Sciatic nerve (tissue), 2 donors: ENCODE results near the gene TCAIM. TPM values are rescaled to one million over a fixed set of nuclear protein-coding genes. Genes with fewer than 3 reads are reported as not detected.

Source experiments
- ATAC-seq: fragments of 200-7000 bp; cut with Tn5 transposase; one replicate; pipeline ENCODE4 v1.9.1; 2020; ENCODE audit warnings: mild to moderate bottlenecking, moderate library complexity
- DNase-seq: peaks from one replicate; pipeline ENCODE4 v3.0.0-alpha.2; 2020; ENCODE audit warnings: low spot score
- intact Hi-C: fragments of 100-400 bp; cut with DNase I; formaldehyde crosslinking; loops from one replicate; pipeline ENCODE4 v1.14.2; 2022
- total RNA-seq: library from RNA; stranded (reverse); fragmentation: NEBNext Ultra II Directional; extraction: Animal tissue kit (Norgen Biotek cat#: 25700); gene quantifications from one replicate; pipeline ENCODE4 v1.2.1, GENCODE V29; 2021
- donor health status: DM: no; HTN: no; CAD: no.
- donor health status: DM: no; HTN: no; CAD: no.

Gene TCAIM, protein sequence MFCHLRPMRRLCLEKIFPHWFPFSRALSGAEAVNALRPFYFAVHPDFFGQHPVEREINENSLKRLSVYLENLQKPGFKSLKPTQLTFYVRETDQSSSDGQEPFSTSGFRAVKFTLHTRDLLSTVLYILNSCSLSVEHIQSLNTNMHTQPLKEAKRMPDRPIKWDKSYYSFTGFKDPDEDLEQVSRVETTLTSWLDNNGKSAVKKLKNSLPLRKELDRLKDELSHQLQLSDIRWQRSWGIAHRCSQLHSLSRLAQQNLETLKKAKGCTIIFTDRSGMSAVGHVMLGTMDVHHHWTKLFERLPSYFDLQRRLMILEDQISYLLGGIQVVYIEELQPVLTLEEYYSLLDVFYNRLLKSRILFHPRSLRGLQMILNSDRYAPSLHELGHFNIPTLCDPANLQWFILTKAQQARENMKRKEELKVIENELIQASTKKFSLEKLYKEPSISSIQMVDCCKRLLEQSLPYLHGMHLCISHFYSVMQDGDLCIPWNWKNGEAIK
- total RNA-seq = 35.6 TPM

DNA sequence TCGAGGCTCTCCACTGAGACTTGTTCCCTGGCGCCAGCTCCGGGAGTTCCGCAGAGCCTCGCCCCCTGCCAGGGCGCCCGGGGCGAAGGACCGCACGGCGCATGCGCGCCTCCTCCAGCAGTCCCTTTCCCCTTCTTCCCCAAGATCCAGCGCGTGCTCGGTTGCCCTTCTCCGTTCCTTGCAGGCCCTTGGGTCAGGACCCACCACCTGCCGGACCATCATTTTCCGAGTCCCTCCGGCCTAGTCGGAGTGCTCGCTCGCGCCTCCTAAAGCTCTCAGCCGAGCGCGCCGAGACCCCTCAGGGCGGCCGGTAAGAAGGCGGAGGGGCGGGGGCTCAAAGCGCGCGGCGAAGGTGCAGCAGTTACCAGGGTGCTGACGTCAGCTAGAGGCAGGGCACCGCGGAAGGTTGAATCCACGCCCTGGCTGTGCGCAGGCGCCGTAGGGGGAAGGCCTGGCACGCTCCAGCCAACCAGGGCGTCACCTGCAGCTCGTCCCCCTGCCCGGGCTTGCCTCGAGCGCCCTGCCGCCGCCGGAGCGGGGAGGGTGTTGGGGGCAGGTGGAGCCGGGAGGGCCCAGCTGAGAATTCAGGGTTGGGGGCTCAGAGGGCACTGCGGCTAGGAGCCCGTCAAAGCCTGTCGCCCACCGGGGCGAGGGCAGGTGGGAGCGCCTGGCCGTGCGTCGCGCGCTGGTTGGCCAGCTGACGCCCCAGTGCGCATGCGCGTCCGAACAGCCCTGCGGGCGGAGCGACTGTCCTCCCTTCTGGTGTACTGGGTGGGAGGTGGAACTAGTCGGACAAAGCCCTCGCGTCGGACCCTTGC lies at the start of gene TCAIM:
Gene TCAIM (plus strand): TSS at position 757 of the 818 bp plus-strand sequence. CDS start 16,017 bp downstream, outside the sequence.
- intact Hi-C loops = no loop called here
- ATAC-seq (peak; percentile 98), DNase-seq (peak; percentile 96)

DNA sequence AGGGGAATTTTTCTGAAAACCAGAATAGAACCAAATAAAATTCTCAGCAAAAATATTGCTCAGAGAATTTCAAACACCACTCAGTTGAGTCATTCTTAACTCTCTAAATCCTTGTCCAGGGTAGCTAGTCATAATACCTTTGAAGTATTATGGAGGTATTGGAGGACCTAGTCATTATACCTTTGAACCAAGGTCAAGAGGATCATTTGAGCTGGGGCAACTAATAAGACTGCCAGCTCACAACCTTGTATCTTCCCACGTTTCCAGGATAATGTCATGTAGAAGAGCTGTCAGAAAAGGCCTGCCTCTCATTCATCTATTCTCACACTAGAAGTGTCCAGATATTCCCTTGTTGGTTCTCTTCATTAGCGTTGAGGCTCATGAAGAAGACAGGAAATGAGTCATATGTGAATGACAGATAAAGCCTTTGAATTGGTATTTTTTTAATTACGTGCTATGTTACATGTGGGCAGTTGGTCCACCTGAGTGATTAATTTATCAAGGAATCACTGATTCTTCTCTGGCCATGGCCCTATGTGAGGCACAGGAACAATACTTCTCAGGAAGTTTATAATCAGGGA lies 48.6 kb upstream of the TCAIM start:
- intact Hi-C loops = no loop called here
- ATAC-seq = no peak
- DNase-seq = no peak

DNA sequence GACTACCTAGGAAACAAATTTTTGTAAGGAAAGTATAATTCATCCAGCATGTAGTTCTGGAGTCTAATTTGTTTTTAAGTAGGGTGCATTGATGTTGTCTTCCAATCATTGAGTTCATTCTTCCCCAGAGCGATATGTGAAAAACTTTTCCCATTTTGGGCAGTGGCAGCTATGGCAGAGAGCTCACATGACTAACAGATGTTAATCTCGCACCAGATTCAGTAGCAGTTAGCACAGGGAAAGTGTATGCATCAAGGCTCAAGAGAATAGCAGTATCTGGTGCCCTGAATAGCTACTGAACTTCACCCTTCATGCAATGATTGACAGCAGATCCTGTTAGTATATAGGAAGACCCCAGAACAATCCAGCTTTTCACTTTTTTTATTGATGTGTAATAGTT lies 46.3 kb upstream of the TCAIM start:
- DNase-seq (no peak), ATAC-seq (no peak)
- intact Hi-C loops = no loop called here

DNA sequence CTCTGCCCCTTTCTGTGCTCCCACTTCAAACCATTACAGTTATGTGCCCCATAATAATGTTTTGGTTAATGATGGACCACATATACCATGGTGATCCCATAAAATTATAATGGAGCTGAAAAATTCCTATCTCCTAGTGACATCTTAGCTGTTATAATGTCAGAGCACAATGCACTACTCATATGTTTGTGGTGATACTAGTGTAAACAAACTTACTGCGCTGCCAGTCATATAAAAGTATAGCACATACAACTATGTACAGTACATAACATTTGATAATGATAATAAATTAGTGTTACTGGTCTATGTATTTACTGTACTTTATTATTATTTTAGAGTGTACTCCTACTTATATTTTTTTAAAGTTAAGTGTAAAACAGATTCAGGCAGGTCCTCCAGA lies 45.6 kb upstream of the TCAIM start:
- intact Hi-C loops = no loop called here
- ATAC-seq = no peak
- no peak for DNase-seq

DNA sequence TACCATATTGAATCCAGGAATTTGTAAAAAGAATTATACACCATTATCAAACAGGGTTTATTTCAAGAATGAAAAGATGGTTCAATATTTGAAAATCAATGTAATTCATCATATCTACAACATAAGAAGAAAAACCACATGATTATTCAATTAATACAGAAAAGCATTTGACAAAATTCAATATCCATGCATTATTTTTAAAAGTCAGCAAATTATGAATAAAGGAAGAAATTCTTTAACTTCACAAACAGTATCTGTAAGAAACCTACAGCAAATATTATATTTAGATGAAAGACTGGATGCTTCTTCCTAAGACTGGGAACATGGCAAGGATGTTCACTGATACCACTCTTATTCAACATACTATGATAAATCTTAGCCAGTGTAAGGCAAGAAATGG lies 41.3 kb upstream of the TCAIM start:
- DNase-seq = no peak
- ATAC-seq = no peak

DNA sequence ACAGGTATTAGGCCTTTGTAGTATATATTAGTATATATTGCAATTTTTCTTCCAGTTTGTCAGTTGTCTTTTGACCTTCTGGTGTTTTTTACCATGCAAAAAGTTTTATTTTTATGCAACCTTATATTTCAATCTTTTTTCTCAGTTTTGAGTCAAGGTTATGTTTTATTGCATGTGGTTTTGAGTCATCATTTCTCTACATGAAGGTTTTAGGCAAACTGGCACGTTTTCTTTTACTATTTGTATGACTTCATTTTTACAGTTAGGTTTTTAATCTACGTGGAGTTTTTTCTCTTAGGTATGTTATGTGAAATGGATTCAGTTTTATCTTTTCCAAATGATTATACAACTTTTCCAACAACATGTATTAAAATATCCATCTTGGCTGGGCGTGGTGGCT lies 36.8 kb upstream of the TCAIM start:
- DNase-seq (no peak), ATAC-seq (no peak)
- intact Hi-C loops = no loop called here

More for the DNA sequence above, 41.3 kb upstream of the TCAIM start:
- intact Hi-C loops = no loop called here

DNA sequence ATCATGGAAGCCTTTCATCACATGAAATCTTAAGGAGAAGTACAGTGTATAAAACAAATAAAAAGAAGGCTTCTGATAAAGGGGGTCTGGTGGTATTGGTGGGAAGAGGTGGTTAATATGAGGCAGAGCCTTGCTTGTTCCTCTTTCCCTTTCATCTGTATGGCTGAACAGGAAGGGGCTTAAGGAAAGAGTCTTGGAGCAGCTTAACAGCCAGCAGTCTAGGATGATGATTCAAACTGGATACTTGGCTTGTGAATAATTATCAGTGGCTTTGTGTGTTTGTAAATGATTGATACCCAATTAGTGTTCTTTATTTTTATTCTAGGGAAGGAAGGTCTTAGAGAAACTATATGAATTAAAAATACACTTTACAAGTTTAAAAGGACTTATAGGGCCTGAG lies 29.1 kb upstream of the TCAIM start:
- intact Hi-C loops = no loop called here

DNA sequence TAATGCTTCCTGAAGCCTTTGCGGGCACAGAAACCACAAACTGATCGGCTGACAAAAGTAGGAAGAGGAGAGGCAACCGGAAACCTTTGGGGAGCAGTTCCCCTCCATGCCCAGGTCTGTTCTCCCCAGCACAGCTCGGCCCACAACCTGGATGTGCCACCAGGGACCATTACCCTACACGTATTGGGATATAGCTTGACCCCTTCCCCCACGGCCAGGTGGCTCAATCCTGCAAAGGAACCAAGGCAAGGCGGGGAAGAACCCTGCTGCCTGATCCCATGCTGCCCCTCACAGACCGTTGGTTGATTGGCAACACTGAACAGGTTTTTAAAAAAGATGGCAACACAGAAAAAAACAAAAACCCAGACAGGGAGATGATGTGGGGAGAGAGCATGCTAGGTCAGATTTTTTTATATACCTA lies 19.7 kb upstream of the TCAIM start:
- intact Hi-C loops = no loop called here
- DNase-seq = no peak
- ATAC-seq = no peak

More for the DNA sequence above, 29.1 kb upstream of the TCAIM start:
- no peak for DNase-seq
- no peak for ATAC-seq

DNA sequence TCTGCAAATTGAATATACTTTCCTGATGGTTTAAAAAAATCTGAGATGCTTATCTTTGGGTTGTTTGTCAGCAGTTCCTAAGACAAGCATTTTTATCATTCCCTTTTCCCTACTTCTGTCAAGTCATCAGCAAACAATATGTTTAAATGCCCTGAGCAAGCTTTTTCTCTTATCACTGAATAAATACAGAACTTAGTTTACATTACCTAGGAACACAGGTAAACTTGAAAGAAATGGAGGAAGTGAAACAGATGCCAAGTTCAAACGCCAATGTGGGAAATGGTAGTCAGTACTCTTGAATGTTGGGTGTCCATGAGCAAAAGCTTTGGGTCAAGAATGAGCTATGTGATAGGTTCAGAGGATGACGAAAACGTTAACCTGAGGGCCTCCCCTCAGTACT lies 17.2 kb upstream of the TCAIM start:
- ATAC-seq = no peak
- DNase-seq = no peak
- intact Hi-C loops = no loop called here

DNA sequence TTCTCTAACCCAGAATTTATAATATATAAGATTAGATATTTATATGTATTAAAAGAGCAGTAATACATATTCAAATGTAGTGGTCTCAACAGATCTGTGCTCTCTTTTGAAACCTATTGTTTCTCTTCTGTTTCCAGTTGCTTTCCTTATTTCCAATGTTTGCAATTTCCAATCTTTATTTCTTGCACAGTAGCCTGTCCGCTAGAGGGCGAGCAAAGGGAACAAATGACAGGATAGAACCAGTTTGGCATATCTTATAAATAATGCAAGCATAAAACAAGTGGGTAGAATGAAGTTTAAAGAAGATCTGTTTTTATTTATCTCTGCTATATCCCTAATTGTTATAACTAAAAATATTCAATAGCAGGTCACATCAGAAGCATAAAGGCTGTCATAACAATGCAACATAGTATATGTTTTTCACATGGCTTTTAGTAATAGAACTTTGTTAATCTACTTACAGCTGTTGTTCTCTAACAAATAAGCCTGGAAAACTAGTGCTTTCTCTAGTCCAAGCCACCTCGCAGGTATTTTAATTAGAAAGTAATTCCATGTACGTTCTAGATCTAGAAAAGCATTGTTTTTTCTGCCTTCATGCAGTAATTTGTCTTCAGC lies 15.1 kb upstream of the TCAIM start:
- ATAC-seq (peak; percentile 62), DNase-seq (peak; percentile 85)
- intact Hi-C loops = no loop called here

DNA sequence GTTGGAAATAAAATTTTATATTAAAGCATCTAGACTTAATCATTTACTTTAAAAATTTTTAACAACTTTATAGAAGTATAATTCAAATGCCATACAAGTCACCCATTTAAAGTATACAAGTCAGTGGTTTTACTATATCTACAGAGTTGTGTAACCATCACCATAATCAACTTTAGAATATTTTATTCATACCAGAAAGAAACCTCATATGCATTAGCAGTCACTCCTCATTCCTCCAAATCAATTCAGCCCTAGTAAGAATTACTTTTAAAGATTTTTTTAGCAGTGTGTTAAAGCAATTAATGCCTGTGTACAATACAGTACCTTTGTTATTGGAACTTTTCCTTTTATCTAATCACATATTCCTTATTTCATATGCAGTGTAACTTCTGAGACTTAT lies 14.0 kb upstream of the TCAIM start:
- ATAC-seq (no peak), DNase-seq (no peak)
- intact Hi-C loops = no loop called here

DNA sequence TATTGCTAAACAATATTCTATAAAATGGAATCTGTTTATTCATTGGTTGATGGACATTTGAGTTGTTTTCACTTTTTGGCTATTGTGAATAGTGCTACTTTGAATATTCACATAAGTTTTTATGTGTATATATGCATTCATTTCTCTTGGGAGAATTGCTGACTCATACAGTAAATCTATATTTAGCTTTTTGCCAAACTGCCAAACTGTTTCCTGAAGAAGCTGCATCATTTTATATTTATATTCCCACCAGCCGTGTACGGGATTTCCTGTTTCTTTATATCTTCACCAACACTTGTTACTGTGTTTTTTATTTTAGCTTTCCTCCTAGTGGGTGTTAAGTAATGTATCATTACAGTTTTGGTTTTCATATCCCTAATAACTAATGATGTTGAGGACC lies 12.5 kb upstream of the TCAIM start:
- intact Hi-C loops = no loop called here
- no peak for ATAC-seq
- no peak for DNase-seq

DNA sequence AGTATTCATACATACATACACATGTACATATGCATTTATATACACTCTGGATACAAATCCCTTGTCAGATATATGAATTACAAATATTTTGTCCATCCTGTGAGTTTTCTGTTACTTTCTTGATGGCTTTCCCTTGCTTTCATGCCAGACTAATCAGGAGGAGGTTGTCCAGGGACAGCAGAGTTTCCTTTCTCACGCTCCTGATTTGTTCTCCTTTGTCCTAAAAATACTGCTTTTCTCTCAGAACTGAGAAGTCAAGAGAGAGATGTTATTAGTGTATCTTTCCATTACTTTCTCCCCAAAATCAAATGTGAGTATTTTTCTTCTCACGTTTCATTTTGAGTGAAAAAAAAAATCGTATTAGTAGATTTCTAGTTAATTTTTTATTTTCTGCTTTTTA lies 12.1 kb upstream of the TCAIM start:
- intact Hi-C loops = no loop called here
- no peak for DNase-seq
- no peak for ATAC-seq

DNA sequence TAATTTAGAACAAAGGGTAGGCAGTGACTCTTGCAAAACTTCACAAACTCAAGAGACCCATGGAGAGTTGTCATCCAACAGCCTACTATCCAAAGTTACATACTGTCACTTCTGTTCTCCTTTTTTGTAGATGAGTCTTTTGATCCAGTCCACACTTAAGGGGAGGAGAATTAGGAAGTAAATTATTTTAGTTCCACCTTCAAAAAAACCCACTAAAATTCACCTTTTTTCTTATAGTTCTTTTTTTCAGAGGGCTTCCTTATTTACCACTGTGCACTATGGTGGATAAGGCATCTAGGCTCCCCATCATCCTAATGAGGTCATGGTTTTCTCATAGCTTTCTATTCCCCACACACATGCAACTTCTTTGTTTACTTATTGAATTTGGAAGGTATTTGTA lies 8.6 kb upstream of the TCAIM start:
- intact Hi-C loops = no loop called here
- DNase-seq (no peak), ATAC-seq (no peak)

DNA sequence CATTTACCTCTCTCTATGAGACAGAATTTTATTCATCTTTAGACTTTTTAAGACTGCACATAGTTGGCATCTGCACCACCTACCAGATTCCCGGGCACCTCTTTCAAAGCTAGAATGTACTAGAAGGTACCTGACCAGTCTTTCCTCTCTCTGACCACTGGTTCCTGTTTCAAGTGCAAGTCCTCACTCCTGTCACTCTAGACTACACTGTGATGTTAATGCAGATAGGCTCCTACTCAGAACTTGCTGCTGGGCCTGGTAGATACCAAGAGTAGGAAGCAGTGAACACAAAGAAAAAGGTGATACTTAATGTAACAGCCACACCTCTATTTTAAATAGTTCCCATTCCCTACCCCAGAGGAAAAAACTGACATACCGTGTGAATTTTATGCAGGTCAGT lies 8.1 kb upstream of the TCAIM start:
- DNase-seq = no peak
- ATAC-seq = no peak
- intact Hi-C loops = no loop called here

DNA sequence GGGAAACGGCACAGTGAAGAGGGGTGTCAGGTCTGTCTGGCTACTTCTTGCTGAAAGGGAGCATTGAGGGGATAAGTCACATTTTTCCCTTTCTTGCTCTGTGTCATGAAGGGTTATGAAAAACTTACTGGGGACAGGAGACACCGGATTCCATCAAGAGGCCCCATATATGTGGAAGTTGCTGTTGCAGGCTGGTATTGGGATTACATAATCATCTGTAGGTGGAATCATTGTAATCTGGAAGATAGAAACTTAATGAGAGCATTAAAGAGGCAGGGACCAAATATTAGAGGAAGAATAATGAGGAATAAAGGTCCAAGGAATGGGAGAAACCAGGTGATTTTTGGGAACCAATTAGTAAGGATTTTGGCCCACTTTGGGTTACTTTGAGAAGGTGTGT lies 4.2 kb upstream of the TCAIM start:
- ATAC-seq (no peak), DNase-seq (no peak)
- intact Hi-C loops = no loop called here

DNA sequence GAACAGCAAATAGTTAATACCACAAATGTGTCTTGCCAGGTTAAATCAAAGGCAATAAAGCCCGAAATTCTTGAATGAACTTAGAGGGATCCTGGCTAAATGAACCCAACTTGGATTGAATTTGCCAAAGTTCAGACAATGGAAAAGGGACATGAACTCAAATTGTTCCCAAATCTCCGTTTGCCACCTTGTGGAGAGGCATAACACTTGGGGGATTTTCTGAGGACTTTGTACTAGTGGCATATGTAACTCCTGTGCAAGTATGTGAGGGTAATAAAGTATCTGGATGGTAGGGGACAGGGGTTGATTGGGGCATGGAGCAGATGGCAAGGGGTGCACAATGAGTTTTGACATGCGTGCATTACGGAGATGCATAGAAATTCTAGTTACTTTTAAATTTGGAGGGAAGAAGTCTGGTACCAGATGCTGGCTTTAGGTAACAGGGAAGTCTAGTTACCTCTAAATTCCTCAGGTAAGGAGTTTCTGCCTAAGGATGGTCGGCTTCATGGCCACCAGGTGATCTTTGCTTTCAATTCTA lies 1.2 kb upstream of the TCAIM start:
- ATAC-seq (no peak), DNase-seq (no peak)
- intact Hi-C loops = no loop called here

DNA sequence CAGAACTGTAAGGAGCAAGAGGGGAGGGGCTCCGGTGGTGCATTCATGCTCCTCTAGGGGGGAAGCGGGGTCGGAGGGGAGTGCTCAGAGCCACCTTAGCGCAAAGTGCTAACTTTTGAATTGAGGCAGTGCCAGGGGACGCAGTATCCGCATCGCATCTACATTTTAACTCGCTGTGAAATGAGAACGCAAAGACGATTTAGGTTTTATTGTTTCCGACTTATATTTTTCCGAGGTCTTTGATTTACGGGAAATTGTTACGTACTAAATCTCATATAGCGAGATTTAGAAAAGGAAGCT lies 212 bp downstream of the TCAIM start:
- no peak for DNase-seq
- ATAC-seq = no peak
- intact Hi-C loops = no loop called here
